Astrocyte (in vitro differentiated cells and primary cell): ENCODE measurements around the gene ADCYAP1R1. TPM values are rescaled to one million over a fixed set of nuclear protein-coding genes. Genes with fewer than 3 reads are reported as not detected.

Experiments
- DNase-seq: peaks from one replicate; pipeline ENCODE4 v3.0.0-alpha.2; 2010; ENCODE audit warnings: low read depth
- FAIRE-seq: peaks from 2 replicates; lab custom pipeline; 2011; peaks lifted over from hg19 to GRCh38; lab: Jason Lieb, UNC
- H2AFZ ChIP-seq: 2 replicates; pipeline ENCODE4 v1.6.0; 2012; ENCODE audit warnings: low read depth, low read length, inconsistent platforms
- H3K27ac ChIP-seq: 2 replicates; pipeline ENCODE4 v1.5.1; 2011; ENCODE audit warnings: low read depth, low read length, inconsistent platforms
- H3K27me3 ChIP-seq: 2 replicates; pipeline ENCODE4 v1.6.0; 2011; ENCODE audit warnings: low read length, inconsistent platforms; ENCODE audit not compliant: insufficient read depth
- H3K36me3 ChIP-seq: 2 replicates; pipeline ENCODE4 v1.5.1; 2011; ENCODE audit warnings: low read length, inconsistent platforms; ENCODE audit not compliant: insufficient read depth
- H3K4me1 ChIP-seq: 2 replicates; pipeline ENCODE4 v1.5.1; 2011; ENCODE audit warnings: low read length, inconsistent platforms; ENCODE audit not compliant: insufficient read depth
- H3K4me2 ChIP-seq: 2 replicates; pipeline ENCODE4 v1.6.0; 2012; ENCODE audit warnings: low read length, inconsistent platforms
- H3K4me3 ChIP-seq: 2 replicates; pipeline ENCODE4 v1.5.1; 2011; ENCODE audit warnings: low read depth, mild to moderate bottlenecking, low read length, inconsistent platforms; ENCODE audit not compliant: insufficient read depth
- H3K79me2 ChIP-seq: 2 replicates; pipeline ENCODE4 v1.6.0; 2012; ENCODE audit warnings: mild to moderate bottlenecking, low read length, inconsistent platforms; ENCODE audit not compliant: insufficient read depth
- H3K9ac ChIP-seq: 2 replicates; pipeline ENCODE4 v1.6.0; 2012; ENCODE audit warnings: mild to moderate bottlenecking, low read length, inconsistent platforms
- H3K9me3 ChIP-seq: 2 replicates; pipeline ENCODE4 v1.5.1; 2012; ENCODE audit warnings: low read depth, mild to moderate bottlenecking, low read length, inconsistent platforms; ENCODE audit not compliant: insufficient read depth
- H4K20me1 ChIP-seq: 2 replicates; pipeline ENCODE4 v1.6.0; 2012; ENCODE audit warnings: low read length, inconsistent platforms; ENCODE audit not compliant: insufficient read depth
- H3K27ac Mint-ChIP-seq: one replicate; pipeline ENCODE4 v1.8.0; 2021; ENCODE audit warnings: mild to moderate bottlenecking, mixed read lengths; ENCODE audit not compliant: unreplicated experiment
- H3K27me3 Mint-ChIP-seq: one replicate; pipeline ENCODE4 v1.8.0; 2021; ENCODE audit warnings: low read depth, mixed read lengths; ENCODE audit not compliant: unreplicated experiment
- H3K36me3 Mint-ChIP-seq: one replicate; pipeline ENCODE4 v1.8.0; 2021; ENCODE audit warnings: low read depth, mixed read lengths; ENCODE audit not compliant: unreplicated experiment
- H3K4me1 Mint-ChIP-seq: one replicate; pipeline ENCODE4 v1.8.0; 2021; ENCODE audit warnings: low read depth, mixed read lengths; ENCODE audit not compliant: unreplicated experiment
- H3K4me3 Mint-ChIP-seq: one replicate; pipeline ENCODE4 v1.8.0; 2021; ENCODE audit warnings: mild to moderate bottlenecking, moderate library complexity, mixed read lengths; ENCODE audit not compliant: unreplicated experiment
- H3K9me3 Mint-ChIP-seq: one replicate; pipeline ENCODE4 v1.8.0; 2021; ENCODE audit warnings: mild to moderate bottlenecking, mixed read lengths; ENCODE audit not compliant: unreplicated experiment
- EZH2 ChIP-seq: IDR thresholded peaks from 2 replicates; pipeline ENCODE4 v1.6.1; 2012; ENCODE audit warnings: mild to moderate bottlenecking, low read length, inconsistent platforms; ENCODE audit not compliant: insufficient read depth
- total RNA-seq: library from RNA; stranded (reverse); gene quantifications from 2 replicates; pipeline ENCODE4 v1.2.1, GENCODE V29; 2021
- TF ChIP-seq, protein P1 (sequence below): IDR thresholded peaks from 2 replicates; pipeline ENCODE4 v1.5.1; 2011; ENCODE audit warnings: low read depth, mild to moderate bottlenecking, inconsistent platforms, low read length, moderate library complexity; ENCODE audit not compliant: insufficient read depth

ADCYAP1R1 gene
- total RNA-seq, 1 donor from 2014 or later, result 0.05 TPM

DNA sequence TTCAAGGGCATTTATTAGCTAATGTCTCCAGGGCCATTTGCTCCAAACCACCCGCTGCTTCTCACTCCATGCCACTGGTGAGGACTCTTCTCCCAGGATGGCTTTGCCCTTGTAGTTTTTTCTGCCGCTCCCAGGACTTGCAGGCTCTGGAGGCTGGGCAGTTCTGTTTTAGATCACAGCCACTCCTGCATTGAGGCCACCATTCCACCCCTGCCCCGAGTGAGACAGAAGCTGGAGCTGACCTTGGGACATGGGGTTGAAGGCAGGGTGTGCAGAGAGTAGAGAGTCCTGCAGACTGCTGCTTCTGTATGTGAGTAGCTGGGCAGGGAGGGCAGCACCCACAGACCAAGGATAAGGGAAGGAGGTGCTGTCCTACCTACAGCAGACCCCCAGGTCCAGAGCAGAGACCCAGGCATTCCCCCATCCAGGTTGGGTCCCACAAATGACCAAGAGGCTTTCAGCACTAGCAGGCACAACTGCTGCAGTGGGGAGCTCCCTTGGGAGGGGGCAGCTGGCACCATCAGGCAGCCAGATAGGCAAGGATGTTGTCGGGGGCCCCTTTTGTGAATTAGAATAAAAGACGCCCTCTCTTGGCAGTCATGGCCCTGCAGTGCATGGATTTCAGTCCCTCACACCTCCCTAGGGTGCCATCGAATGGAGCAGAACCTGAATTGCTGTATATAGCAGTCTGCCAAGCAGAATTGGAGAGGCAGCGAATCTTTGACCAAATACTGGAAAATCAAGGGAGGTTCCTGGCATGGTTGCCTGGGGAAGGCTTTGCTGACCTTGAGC is 22.7 kb upstream of the ADCYAP1R1 start:
- peaks cover 4% of the 10 kb centered on the region for H3K9me3 Mint-ChIP-seq
- no peaks in the 10 kb centered on the region for H4K20me1 ChIP-seq
- no peak overlapping the region for H3K9ac ChIP-seq
- no peaks in the 10 kb centered on the region for H3K4me1 Mint-ChIP-seq
- H3K27ac Mint-ChIP-seq, result no peak overlapping the region
- H3K36me3 Mint-ChIP-seq, result peaks cover 2% of the 10 kb centered on the region
- H3K4me2 ChIP-seq, result no peak overlapping the region
- H3K27ac ChIP-seq, result no peak overlapping the region
- H3K4me1 ChIP-seq, result no peaks in the 10 kb centered on the region
- no peak overlapping the region for H2AFZ ChIP-seq
- H3K27me3 ChIP-seq, result peaks cover 2% of the 10 kb centered on the region
- H3K27me3 Mint-ChIP-seq, result peaks cover 36% of the 10 kb centered on the region
- no peaks in the 10 kb centered on the region for H3K9me3 ChIP-seq
- FAIRE-seq (no peak), DNase-seq (no peak)
- no peaks in the 10 kb centered on the region for H3K36me3 ChIP-seq
- H3K4me3 ChIP-seq, result no peak overlapping the region
- H3K4me3 Mint-ChIP-seq, result no peak overlapping the region
- no peak for TF ChIP-seq EZH2
- TF ChIP-seq, protein P1, sequence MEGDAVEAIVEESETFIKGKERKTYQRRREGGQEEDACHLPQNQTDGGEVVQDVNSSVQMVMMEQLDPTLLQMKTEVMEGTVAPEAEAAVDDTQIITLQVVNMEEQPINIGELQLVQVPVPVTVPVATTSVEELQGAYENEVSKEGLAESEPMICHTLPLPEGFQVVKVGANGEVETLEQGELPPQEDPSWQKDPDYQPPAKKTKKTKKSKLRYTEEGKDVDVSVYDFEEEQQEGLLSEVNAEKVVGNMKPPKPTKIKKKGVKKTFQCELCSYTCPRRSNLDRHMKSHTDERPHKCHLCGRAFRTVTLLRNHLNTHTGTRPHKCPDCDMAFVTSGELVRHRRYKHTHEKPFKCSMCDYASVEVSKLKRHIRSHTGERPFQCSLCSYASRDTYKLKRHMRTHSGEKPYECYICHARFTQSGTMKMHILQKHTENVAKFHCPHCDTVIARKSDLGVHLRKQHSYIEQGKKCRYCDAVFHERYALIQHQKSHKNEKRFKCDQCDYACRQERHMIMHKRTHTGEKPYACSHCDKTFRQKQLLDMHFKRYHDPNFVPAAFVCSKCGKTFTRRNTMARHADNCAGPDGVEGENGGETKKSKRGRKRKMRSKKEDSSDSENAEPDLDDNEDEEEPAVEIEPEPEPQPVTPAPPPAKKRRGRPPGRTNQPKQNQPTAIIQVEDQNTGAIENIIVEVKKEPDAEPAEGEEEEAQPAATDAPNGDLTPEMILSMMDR, result no peak
- H3K79me2 ChIP-seq, result no peaks in the 10 kb centered on the region

DNA sequence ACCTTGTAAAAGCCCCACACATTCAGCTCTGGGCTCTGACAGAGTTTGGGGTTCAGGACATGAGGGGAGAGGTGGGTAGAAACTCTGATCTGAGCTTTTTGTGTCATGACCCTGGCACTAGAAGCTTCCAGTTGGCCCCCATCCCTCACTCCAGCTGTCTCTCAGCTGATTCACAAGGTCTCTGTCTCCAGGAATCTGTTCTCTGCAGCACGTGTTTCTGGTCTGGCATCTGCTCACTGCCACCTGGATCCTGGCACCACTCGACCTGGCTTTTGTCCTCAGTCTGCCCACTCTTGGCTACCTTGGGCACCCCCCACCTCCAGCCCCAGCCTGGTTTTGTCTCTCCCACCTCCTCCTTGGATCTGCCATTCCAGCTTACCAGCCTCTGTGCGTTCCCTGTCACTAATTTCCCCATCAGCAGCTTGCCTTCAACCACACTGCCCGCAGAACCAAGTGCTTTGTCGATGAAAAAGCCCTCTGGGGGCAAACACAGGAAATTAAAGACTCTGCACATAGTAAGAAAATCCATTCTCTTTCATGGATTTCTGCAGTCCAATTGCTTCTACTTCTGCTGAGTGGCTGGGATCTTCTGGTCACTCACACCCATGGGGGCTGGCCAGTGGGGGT is 18.3 kb upstream of the ADCYAP1R1 start:
- Histone ChIP-seq H3K27ac (no peak overlapping the region), H3K9me3 (no peaks in the 10 kb centered on the region), H4K20me1 (no peaks in the 10 kb centered on the region), H3K27me3 (peaks cover 7% of the 10 kb centered on the region), H2AFZ (no peak overlapping the region), H3K36me3 (no peaks in the 10 kb centered on the region), H3K4me1 (no peaks in the 10 kb centered on the region), H3K4me3 (no peak overlapping the region), H3K4me2 (no peak overlapping the region), H3K79me2 (no peaks in the 10 kb centered on the region), H3K9ac (no peak overlapping the region)
- peaks cover 62% of the 10 kb centered on the region for H3K27me3 Mint-ChIP-seq
- H3K4me1 Mint-ChIP-seq, result no peaks in the 10 kb centered on the region
- TF ChIP-seq, protein P1, result no peak
- no peak for TF ChIP-seq EZH2
- H3K27ac Mint-ChIP-seq, result no peak overlapping the region
- no peak for FAIRE-seq
- peaks cover 2% of the 10 kb centered on the region for H3K36me3 Mint-ChIP-seq
- H3K4me3 Mint-ChIP-seq, result no peak overlapping the region
- peaks cover 7% of the 10 kb centered on the region for H3K9me3 Mint-ChIP-seq
- DNase-seq, result no peak

DNA sequence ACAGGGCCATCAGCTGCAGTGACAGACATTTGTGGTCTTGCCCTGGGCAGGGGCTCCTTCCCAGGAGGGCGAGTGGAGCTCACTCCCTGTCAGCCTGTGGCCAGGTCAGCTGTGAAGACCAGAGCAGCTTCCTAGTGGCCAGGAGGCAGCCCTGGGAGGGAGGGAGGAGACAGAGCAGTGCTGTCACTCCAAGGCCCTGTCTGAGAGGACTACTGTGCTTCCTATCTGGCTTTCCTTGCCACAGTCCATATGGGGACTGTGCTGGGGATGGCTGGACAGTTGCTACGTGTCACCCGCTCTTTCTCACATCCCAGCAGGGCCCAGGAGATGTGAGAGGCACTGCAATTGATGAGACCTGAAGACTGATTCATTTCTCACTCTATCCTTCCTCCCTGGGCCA is 15.2 kb upstream of the ADCYAP1R1 start:
- no peaks in the 10 kb centered on the region for H3K4me1 Mint-ChIP-seq
- Histone ChIP-seq H3K27ac (no peak overlapping the region), H3K9me3 (no peaks in the 10 kb centered on the region), H3K9ac (no peak overlapping the region), H2AFZ (no peak overlapping the region), H3K4me1 (no peaks in the 10 kb centered on the region), H3K27me3 (peaks cover 21% of the 10 kb centered on the region), H3K4me2 (no peak overlapping the region), H3K36me3 (no peaks in the 10 kb centered on the region), H3K4me3 (no peak overlapping the region), H3K79me2 (no peaks in the 10 kb centered on the region), H4K20me1 (no peaks in the 10 kb centered on the region)
- DNase-seq (no peak), FAIRE-seq (no peak)
- H3K27me3 Mint-ChIP-seq, result peaks cover 72% of the 10 kb centered on the region
- H3K36me3 Mint-ChIP-seq, result peaks cover 2% of the 10 kb centered on the region
- no peak overlapping the region for H3K27ac Mint-ChIP-seq
- no peak for TF ChIP-seq EZH2
- TF ChIP-seq, protein P1, result no peak
- H3K4me3 Mint-ChIP-seq, result no peak overlapping the region
- peaks cover 9% of the 10 kb centered on the region for H3K9me3 Mint-ChIP-seq
